GM18519 (cell line): Measurements from ENCODE around the gene ZMIZ1.

Experiments used
- ATAC-seq: cut with Tn5 transposase; IDR thresholded peaks from one replicate; pipeline ENCODE4 v1.9.1; 2021; ENCODE audit warnings: mild to moderate bottlenecking, moderate library complexity; ENCODE audit not compliant: unreplicated experiment, low FRiP score

Gene ZMIZ1

DNA sequence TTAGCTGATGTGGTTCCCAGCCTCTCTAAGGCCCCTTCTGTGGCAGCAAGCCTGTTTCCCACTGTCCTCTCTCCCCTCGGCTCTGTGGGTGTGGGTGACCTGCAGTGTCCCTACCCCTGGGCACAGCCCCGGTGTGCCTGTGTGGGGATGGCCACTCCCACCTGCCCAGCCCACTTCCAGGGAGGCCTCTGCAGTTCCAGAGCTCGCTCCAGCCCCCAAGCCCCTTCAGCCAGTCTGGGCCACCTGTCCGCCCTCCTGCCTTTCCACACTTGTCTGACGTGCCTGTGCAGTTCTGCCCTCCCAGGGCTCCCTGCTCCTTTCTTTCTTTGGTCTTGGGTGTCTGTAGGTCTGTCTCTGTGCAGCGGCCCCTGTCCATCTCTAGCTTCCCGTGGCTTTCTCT lies 151.5 kb downstream of the ZMIZ1 start:
- ATAC-seq, result no peak

DNA sequence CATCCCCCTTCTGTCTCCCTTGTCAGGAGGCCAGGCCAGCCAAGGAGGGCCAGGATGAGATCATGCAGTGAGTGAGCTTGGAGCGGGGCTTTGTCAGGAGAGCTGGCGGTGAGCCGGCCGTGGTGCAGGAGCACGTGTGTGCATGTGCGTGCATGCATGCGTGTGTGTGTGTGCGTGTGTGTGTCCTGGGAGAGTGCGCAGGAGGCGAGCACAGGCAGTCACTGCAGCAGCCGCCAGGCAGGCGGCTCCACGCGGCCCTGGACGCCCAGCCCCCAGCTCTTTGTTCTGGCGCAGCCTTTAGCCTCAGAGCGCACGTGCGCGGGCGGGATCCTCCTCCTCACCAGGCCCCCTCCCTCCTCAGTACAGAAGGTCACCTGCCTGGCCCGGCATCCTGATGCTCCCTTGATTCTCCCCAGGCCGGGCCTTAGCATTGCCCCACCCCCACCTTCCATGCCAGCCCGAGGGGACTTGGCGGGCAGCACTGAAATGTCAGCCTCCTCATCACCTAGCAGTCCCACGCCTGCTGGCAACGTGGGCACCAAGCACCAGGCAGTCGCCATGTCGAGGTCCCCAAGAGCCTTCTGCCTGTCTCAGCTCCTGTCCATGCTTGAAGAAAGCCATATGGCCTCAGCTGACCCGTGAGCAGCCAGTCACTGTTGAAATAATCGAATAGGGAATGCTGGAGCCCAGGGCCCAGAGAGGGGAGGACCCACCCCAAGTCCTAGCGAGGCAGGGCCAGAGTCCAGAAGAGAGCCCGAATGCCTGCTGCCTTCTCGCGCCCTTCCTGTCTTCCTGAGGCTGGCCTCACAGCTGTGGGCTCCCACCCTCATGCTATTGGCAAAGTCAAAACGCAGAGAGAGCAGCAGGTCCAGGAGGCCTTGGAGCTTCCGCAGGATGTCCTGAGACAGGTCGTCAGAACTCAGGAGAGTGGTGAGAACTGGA lies 152.6 kb downstream of the ZMIZ1 start:
- no peak for ATAC-seq

- ATAC-seq, result no peak
Observed at GRCh38 chr10:79222186-79222585, 153.4 kb downstream of the ZMIZ1 start.

DNA sequence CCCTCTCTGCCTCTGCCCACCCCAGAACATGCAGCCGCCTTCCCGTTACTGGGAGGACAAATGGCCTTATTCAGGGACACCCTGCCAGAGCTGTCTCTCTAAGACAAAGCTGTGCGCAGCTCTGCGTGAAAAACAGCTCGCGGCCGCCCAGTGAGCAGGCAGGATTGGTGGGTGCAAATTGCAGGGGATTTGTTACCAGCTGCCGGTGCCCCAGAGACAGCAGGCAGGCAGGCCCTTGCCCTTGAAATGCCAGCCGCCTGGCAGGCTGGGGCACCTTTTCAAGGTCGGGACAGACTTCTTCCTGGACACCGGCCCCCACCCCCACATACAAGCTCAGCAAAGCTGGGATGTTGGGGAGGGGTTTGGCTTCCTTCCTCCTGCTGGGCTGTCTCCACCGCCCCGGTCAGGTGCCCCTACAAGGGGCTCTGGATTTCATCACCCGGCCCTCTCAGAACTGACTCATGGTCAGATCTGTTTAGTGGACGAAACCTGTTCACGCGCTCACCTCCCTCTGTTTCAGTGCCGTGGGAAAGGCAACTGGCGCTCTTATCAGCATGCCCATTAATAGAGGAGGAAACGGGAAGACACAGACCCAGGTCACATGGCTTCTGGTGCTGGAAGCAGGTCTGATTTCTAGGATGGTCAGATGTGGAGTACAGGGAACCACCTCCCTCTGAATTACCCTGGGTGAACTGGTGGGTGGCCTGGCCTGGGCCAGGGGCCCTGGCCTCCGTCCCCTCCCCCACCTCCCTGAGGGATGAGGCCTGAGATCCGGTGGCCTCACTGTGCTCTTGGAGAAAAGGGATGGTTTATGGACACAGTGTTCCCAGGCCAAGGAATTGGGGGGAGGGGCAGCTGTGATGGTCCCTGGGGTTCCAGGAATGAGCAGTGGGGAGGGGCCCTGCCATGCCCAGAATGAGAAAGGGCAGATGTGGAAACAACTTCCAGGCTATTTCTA lies 154.6 kb downstream of the ZMIZ1 start:
- ATAC-seq, result no peak

- no peak for ATAC-seq
Observed at GRCh38 chr10:79224263-79224949, 155.6 kb downstream of the ZMIZ1 start.

- ATAC-seq, result no peak
Observed at GRCh38 chr10:79224992-79225391, 156.2 kb downstream of the ZMIZ1 start.

GRCh38 chr10:79226391-79227245 lies 157.9 kb downstream of the ZMIZ1 start:
- no peak for ATAC-seq

DNA sequence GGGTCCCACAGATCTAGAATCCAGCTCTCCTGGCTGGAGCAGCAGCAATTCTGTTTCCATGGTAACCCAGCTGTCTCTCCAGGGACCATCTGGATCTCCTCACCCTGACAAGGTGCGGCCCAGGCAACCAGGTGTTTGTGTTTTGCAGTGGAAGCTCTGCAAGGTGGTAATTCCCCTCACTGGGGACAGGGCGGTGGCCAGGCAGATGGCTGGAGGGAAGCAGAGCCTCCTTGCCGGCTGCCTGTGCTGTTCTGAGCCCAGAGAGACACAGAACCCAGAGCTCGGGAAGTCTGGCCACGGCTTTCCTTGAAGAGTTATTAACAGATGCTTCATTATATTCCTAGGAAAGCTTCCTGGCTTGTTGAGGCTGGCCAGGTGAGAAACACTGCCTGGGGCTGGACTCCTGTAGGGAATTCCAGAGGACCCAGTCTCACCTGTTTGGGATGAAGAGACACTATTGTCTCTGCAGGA lies 160.3 kb downstream of the ZMIZ1 start:
- no peak for ATAC-seq

DNA sequence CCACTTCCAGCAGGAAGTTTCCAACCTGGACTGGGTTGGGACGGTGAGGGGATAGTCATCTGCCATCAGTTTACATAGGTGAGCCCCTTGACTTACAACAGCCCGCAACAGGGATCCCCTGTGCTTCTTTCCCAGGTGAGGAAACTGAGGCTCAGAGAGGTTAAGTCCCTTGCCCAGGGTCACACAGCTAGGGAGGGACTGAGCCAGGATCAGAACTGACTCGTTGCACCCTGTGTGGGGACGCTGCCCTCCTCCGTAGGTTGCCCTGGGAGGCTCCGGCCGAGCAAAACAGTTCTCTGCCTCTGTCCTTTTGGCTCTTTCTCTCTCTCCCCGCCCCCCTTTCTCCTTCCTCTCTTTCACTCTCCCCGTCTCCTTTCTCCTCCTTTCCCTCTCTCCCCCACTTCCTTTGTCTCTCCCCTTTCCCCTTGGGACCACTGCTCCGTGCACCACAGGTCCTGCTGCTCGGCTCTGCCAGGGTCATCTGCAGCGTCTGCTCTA lies 161.1 kb downstream of the ZMIZ1 start:
- no peak for ATAC-seq

DNA sequence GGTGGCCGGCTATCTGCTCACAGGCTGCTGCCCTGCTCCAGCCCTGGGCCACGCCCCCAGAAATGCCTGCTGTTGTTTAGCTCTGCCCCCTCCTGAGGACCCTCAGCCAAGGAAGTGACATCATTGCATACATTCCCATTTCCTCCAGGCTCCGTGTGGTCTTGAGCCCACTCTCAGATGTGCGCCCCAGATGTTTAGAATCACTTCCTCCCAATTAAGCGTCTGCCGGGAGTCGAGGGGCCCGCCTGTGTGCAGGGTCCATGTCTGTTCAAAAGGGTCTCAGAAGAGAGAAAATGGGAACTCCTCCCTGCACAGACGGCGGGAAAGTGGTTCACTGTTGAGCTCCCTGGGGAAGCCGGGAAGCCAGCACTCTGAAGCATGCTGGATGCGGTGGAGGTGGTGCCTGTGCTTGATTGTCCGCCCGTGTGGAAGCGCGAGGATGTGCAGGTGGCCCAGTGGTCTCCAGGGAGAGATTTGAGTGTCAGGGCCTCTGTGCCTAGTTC lies 161.6 kb downstream of the ZMIZ1 start:
- no peak for ATAC-seq

DNA sequence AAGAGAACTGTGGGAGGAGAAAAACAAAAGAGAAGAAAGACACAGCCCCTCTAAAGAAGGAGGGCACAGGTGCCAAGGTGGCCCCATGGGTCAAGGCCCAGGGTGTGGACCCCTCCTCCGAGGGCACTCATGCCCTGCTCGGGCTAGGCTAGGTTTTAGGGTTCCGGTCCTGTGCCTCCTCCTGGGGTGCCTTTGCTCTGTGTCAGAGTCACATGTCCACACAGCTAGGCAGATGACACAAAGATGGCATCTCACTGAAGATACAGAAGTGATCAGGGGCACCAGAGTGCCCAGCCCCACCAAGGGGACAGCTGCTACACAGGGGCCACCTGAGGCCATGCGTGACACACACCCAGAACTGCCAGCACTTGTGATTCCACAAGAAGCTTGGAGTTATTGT lies 162.1 kb downstream of the ZMIZ1 start:
- no peak for ATAC-seq

DNA sequence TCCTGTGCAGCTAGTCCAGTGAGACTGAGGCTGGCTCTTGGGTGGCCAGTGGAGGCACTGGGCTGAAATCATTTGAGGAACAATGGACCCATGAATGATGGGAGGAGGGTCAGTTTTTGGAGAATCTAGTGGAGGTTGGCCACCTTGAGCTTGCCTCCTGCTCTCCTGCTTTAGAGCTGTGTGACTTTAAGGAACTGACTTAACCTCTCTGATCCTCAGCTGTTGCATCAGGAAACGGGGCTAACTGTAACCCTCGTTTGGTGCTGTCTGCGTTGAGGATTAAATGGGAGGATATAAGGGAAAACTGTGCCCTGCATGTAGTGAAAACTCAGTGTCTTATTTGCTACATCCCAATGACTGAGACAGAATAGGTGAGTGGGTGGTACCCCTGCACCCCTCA lies 163.1 kb downstream of the ZMIZ1 start:
- ATAC-seq, result no peak

DNA sequence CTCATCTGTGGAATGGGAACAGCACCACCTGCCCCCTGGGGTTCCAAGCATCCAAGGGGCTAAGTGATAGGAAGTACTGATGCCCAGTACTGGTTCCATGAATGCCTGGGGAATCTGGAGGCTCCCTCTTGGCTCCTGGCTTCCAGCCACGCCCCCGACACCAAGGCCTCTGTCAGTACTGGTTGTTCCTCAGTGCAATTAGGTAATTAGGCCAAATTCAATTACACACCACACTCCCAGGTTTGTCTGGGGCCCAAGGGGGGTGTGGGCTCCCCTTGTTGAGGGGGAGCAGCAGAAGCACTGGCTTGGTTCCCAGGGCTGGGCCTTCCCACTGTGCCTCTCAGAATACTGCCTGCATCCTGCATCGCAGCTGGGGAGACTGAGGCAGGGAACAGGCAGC lies 164.1 kb downstream of the ZMIZ1 start:
- no peak for ATAC-seq

DNA sequence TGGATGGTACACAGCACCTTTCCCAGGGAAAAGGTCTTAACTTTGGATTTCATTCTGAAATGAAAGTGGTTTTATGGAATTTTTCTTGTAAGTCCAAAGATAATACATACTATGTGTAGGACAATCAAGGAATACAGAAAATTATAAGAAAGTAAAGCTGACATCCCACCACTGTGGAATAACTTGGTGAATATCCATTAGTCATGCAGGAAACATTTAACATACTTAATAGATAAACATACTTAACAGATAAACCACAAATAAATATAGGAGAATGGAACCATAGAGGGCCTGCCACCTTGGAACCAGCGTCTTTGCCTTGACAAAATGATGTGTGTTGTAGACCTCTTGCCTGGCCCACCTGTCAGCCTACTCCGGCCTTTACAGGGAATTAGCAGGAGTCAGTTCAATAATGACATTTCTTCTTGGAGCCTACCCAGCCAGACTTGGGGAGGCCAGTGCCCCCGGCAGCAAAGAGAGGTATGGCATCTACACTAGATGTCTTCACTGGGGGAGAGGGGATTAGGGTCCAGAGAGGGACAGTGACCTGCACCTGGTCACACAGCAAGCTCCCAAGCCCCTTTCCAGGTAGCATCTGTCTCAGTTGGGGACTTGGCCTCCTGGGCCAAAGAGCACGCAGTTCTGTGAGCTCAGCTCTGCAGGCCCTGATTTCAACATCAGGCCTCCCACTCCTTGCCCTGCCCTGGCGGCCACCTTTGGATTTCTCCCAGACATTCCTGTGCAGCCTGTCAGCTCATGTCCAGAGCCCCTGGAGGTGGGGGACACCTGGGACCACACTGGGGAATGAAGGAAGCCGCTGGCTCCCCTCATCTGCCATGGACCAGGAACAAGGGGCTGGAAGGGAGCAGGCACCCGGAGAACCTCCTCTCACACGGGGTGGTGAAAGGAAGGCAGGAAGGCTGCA lies 165.9 kb downstream of the ZMIZ1 start:
- ATAC-seq, result no peak

- no peak for ATAC-seq
Observed at GRCh38 chr10:79235765-79236432, 167.1 kb downstream of the ZMIZ1 start.

DNA sequence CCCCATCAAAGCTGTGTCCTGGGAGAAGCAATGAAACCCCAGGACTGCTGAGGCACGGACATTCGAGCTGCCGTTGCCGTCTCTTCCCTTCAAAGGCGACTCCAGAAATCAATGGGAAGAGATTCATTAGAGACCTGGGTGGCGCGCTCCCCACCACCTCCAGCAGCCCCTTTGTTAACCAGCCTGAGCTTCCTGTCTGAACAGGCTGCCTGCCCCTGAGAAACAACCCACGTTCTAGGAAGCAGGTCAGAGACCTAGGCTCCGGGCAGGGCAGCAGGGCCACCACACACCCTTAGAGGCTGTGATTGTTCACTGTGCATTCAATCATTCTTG lies 167.6 kb downstream of the ZMIZ1 start:
- ATAC-seq, result no peak

GRCh38 chr10:79237454-79238157 lies 168.8 kb downstream of the ZMIZ1 start:
- ATAC-seq, result no peak
